Measurements from ENCODE around the gene GRK1. TPM values are rescaled to one million over a fixed set of nuclear protein-coding genes. Genes with fewer than 3 reads are reported as not detected.

The GRK1 gene
- total and polyA plus RNA-seq, 2 experiments from 2014 or later = not detected

DNA sequence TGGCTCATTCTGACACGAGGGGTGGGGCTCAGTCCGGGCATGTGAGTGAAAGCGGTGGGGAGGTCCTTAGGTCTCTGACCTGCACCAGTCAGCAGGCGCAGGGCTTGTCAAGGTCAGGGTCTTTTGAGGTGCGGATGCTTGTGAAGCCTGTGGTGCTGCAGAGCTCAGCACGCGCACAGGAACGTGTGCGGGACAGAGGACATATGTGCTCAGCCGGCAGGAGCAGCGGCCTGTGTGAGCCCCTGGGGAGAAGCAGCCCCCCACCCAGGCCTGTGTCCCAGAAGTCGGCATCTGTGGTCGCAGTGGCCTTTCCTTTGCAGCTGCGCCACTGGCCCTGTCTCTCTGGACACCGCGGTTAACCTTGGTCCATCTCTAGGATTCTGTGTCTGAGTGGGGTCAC, 39.9 kb upstream of the GRK1 start:
- H3F3A ChIP-seq (replicated peaks; ENCODE audit: low read depth) = peaks cover 11% of the 10 kb centered on the region; the same call in 1 of the 2 replicates
- H4K20me1 ChIP-seq (replicated peaks; ENCODE audit: insufficient read depth) = no peaks in the 10 kb centered on the region; the same call in 1 of the 2 replicates
- DNase-seq (ENCODE audit: low spot score) = no peak
- H3K36me3 ChIP-seq (ENCODE audit: insufficient read depth) = no peaks in the 10 kb centered on the region; the same call in 1 of the 2 replicates
- H3K4me1 ChIP-seq (ENCODE audit: insufficient read depth) = no peaks in the 10 kb centered on the region
- H3K27ac Mint-ChIP-seq = peak overlapping the region; percentile 30; the same call in 1 of the 2 replicates
- no peak overlapping the region for H3K4me3 ChIP-seq
- H3K36me3 Mint-ChIP-seq (ENCODE audit: low read depth) = peaks cover 69% of the 10 kb centered on the region
- no peak overlapping the region for H3K4me2 ChIP-seq
- H3K4me1 Mint-ChIP-seq = peaks cover 7% of the 10 kb centered on the region
- peaks cover 21% of the 10 kb centered on the region for H3K27me3 Mint-ChIP-seq (ENCODE audit: insufficient read depth, low read depth, poor library complexity)
- H2AFZ ChIP-seq = no peak overlapping the region
- ATAC-seq = no peak
- TF ChIP-seq STAT1 (IDR thresholded peaks at IDR 0.05; ENCODE audit: unreplicated experiment) = no peak
- no peak for TF ChIP-seq EZH2phosphoT487 (IDR thresholded peaks at IDR 0.05; ENCODE audit: unreplicated experiment)
- no peak for TF ChIP-seq POLR2AphosphoS5 (IDR thresholded peaks at IDR 0.05; ENCODE audit: low read depth)
- TF ChIP-seq, protein P1, sequence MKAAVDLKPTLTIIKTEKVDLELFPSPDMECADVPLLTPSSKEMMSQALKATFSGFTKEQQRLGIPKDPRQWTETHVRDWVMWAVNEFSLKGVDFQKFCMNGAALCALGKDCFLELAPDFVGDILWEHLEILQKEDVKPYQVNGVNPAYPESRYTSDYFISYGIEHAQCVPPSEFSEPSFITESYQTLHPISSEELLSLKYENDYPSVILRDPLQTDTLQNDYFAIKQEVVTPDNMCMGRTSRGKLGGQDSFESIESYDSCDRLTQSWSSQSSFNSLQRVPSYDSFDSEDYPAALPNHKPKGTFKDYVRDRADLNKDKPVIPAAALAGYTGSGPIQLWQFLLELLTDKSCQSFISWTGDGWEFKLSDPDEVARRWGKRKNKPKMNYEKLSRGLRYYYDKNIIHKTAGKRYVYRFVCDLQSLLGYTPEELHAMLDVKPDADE (IDR thresholded peaks at IDR 0.05) = no peak
- TF ChIP-seq, protein P2, sequence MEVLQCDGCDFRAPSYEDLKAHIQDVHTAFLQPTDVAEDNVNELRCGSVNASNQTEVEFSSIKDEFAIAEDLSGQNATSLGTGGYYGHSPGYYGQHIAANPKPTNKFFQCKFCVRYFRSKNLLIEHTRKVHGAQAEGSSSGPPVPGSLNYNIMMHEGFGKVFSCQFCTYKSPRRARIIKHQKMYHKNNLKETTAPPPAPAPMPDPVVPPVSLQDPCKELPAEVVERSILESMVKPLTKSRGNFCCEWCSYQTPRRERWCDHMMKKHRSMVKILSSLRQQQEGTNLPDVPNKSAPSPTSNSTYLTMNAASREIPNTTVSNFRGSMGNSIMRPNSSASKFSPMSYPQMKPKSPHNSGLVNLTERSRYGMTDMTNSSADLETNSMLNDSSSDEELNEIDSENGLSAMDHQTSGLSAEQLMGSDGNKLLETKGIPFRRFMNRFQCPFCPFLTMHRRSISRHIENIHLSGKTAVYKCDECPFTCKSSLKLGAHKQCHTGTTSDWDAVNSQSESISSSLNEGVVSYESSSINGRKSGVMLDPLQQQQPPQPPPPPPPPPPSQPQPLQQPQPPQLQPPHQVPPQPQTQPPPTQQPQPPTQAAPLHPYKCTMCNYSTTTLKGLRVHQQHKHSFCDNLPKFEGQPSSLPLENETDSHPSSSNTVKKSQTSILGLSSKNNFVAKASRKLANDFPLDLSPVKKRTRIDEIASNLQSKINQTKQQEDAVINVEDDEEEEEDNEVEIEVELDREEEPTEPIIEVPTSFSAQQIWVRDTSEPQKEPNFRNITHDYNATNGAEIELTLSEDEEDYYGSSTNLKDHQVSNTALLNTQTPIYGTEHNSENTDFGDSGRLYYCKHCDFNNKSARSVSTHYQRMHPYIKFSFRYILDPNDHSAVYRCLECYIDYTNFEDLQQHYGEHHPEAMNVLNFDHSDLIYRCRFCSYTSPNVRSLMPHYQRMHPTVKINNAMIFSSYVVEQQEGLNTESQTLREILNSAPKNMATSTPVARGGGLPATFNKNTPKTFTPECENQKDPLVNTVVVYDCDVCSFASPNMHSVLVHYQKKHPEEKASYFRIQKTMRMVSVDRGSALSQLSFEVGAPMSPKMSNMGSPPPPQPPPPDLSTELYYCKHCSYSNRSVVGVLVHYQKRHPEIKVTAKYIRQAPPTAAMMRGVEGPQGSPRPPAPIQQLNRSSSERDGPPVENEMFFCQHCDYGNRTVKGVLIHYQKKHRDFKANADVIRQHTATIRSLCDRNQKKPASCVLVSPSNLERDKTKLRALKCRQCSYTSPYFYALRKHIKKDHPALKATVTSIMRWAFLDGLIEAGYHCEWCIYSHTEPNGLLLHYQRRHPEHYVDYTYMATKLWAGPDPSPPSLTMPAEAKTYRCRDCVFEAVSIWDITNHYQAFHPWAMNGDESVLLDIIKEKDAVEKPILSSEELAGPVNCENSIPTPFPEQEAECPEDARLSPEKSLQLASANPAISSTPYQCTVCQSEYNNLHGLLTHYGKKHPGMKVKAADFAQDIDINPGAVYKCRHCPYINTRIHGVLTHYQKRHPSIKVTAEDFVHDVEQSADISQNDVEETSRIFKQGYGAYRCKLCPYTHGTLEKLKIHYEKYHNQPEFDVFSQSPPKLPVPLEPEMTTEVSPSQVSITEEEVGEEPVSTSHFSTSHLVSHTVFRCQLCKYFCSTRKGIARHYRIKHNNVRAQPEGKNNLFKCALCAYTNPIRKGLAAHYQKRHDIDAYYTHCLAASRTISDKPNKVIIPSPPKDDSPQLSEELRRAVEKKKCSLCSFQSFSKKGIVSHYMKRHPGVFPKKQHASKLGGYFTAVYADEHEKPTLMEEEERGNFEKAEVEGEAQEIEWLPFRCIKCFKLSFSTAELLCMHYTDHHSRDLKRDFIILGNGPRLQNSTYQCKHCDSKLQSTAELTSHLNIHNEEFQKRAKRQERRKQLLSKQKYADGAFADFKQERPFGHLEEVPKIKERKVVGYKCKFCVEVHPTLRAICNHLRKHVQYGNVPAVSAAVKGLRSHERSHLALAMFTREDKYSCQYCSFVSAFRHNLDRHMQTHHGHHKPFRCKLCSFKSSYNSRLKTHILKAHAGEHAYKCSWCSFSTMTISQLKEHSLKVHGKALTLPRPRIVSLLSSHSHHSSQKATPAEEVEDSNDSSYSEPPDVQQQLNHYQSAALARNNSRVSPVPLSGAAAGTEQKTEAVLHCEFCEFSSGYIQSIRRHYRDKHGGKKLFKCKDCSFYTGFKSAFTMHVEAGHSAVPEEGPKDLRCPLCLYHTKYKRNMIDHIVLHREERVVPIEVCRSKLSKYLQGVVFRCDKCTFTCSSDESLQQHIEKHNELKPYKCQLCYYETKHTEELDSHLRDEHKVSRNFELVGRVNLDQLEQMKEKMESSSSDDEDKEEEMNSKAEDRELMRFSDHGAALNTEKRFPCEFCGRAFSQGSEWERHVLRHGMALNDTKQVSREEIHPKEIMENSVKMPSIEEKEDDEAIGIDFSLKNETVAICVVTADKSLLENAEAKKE (CRISPR knock-in tag; IDR thresholded peaks at IDR 0.05) = no peak
- TF ChIP-seq, protein P3, sequence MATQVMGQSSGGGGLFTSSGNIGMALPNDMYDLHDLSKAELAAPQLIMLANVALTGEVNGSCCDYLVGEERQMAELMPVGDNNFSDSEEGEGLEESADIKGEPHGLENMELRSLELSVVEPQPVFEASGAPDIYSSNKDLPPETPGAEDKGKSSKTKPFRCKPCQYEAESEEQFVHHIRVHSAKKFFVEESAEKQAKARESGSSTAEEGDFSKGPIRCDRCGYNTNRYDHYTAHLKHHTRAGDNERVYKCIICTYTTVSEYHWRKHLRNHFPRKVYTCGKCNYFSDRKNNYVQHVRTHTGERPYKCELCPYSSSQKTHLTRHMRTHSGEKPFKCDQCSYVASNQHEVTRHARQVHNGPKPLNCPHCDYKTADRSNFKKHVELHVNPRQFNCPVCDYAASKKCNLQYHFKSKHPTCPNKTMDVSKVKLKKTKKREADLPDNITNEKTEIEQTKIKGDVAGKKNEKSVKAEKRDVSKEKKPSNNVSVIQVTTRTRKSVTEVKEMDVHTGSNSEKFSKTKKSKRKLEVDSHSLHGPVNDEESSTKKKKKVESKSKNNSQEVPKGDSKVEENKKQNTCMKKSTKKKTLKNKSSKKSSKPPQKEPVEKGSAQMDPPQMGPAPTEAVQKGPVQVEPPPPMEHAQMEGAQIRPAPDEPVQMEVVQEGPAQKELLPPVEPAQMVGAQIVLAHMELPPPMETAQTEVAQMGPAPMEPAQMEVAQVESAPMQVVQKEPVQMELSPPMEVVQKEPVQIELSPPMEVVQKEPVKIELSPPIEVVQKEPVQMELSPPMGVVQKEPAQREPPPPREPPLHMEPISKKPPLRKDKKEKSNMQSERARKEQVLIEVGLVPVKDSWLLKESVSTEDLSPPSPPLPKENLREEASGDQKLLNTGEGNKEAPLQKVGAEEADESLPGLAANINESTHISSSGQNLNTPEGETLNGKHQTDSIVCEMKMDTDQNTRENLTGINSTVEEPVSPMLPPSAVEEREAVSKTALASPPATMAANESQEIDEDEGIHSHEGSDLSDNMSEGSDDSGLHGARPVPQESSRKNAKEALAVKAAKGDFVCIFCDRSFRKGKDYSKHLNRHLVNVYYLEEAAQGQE (IDR thresholded peaks at IDR 0.05; ENCODE audit: unreplicated experiment) = no peak
- no peaks in the 10 kb centered on the region for H3K9me2 ChIP-seq (ENCODE audit: insufficient read depth)
- no peak overlapping the region for H3K27ac ChIP-seq (ENCODE audit: low read depth)
- H3K4me3 Mint-ChIP-seq = no peak overlapping the region
- peaks cover 35% of the 10 kb centered on the region for H3K79me2 ChIP-seq (replicated peaks; ENCODE audit: insufficient read depth)
- H3K27me3 ChIP-seq (ENCODE audit: insufficient read depth) = no peaks in the 10 kb centered on the region
- H3K9me3 Mint-ChIP-seq = peaks cover 19% of the 10 kb centered on the region

Data from GM23338 (cell line).